HG03342 (cell line): Measurements from ENCODE around the gene MAB21L2.

ENCODE experiments used
- ATAC-seq: cut with Tn5 transposase; IDR thresholded peaks from one replicate; pipeline ENCODE4 v1.9.1; 2021; ENCODE audit warnings: mild to moderate bottlenecking, moderate library complexity; ENCODE audit not compliant: unreplicated experiment

The MAB21L2 gene

GRCh38 chr4:150600812-150601445, 19.0 kb downstream of the MAB21L2 start:
- no peak for ATAC-seq

DNA sequence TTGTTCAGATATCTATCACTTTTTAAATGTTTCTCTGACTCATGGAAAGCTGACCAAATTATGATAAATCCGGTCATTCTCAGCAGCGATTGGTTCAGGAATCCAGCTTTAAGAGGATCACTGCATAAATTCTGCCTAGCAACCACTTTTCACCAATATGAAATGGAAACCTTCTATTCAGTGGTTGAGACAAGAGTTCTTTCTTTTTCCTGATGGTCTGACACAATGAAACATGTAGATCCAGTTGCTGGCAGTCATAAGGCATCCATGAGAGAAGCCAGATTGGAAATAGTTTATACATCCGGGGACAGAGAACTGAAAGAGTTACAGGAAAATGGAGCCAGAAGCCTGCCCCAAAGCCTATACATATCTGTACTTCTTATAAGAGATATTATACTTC, 27.2 kb downstream of the MAB21L2 start:
- ATAC-seq, result no peak

GRCh38 chr4:150619042-150619441, 37.1 kb downstream of the MAB21L2 start:
- peak; percentile 46 for ATAC-seq

DNA sequence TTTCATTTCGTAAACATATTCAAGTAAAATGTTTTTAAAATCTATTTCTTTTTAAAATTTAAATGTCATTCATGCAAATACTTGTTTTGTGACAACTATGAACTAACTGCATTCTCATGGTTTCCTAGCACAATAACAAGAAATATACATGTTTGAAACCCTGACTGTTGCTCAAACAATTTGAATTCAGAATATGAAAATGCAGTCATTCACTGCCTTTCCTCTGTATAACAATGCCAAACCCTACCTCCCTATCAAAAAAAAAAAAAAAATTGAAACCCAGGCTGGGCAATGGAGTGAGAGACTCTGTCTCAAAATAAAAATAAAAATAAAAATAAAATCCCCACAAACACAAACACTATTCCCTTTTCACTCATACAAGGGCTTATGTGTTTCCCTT, 42.1 kb downstream of the MAB21L2 start:
- no peak for ATAC-seq

- no peak for ATAC-seq
Observed at GRCh38 chr4:150625033-150625432, 43.1 kb downstream of the MAB21L2 start.

GRCh38 chr4:150628073-150628472, 46.1 kb downstream of the MAB21L2 start:
- ATAC-seq, result no peak

- no peak for ATAC-seq
Observed at GRCh38 chr4:150632639-150633038, 50.7 kb downstream of the MAB21L2 start.
